Embryonic facial prominence (tissue), 1 donor: ENCODE data around the gene ANKLE1.
A peak's percentile ranks its signal among the peaks of the same experiment; 100 is the strongest.
"Not testable (repeated sequence)": the region's sequence is repeated elsewhere in the genome, so short reads cannot be mapped to it uniquely, and the experiment has no call there.

Source experiments
- DNase-seq: peaks from one replicate; pipeline ENCODE4 v3.0.0-alpha.2; 2016; ENCODE audit errors: extremely low spot score

Gene ANKLE1

DNA sequence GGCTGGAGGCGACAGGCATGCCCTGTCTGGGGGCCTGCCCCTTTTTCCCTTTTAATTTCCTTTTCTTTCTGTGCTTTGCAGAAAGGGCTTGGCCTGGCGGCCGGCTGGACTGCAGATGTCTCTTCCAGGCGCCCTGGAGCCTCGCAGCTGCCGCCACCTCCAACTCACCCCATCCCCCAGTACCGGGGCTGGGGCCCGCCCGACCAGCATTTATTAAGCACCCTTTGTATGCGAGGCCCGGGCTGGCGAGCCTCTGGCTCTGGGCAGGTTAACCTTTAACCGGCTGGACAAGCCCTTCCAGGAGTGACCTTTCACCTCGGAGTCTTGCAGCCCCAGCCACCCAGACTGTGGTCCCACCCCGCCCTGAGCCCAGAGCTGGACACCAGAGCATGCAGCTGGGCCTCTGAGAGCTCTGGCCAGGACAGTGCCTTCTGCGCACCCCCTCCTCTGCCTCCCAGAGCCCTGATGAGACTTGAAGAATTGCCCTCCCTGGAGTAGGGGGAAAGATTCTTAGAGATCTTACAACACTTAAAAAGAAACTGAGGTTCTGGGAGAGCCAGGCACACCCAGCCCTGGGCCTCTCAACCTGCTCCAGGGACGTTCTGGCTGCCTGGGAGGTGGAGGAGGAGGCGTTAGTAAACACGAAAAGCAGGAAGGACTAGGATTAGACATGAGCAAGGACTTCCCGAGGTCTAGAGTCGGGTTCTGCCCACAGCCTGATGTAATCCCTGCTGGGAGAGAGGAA, 34.8 kb upstream of the ANKLE1 start:
- DNase-seq, result no peak

DNA sequence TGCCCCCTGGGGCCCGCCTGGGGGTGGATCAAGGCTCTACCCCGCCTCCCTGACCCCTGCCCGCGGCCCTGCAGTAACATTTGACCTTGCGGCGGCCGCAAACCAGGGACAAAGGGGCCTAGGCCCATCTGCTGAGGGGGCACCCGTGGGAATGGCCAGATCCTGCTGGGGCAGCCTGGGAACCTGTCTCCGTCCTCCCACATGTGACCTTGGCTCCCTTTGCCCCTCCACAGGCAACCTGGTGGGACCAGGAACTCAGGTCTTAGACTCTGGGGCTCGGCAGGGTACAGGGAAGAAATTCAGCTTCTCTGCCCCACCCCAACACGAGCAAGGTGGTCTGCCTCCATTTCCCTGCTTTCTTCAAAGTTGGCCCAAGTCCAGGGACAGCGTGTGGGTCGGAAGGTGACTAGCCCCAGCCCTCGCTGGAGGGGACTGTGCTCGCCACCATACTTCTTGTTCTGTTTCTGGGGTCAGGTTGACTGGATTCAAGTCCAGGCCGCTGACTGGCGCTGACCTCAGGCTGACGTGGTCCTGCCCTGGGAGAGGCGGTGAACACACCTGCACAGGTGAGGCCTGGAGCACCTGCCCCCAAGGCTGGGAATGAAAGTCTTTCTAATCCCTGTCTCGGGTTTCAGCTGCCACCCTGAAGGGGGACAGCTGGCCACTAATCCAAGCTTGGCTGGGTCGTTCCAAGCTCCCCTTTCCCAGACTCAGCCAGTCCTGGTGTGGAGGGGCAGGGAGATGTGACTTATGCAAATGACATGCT, 33.5 kb upstream of the ANKLE1 start:
- DNase-seq, result no peak

DNA sequence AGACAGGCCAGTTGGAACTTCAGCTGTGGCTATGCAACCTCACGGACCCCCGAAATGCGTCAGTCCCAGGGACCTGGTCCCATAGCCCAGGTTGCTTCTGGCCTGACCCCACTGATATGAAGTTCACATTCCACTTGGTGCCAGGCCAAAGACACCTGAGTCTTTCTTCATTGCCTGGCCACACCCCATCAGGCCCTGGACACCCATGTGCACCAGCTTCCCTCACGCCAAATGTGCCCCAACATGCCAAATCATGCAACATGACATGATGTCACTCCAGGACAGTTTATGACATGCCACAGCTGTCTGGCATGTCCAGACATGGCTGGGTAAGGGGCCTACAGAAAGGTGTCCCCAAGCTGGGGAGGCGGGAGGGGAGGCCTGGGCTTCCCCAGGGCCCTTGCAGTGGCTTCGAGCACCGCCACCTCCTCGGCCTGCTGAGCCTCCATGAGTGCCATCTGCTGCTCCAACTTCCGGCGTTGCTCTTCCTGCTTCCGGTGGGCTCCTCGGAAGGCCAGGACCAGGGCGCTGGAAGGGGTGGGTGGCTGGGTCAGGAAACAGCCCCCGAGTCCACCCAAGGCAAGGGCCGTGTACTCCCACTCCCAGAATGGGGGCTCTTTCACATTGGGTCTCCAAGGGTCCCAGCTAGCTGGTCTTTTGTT, 31.7 kb upstream of the ANKLE1 start:
- DNase-seq, result no peak

DNA sequence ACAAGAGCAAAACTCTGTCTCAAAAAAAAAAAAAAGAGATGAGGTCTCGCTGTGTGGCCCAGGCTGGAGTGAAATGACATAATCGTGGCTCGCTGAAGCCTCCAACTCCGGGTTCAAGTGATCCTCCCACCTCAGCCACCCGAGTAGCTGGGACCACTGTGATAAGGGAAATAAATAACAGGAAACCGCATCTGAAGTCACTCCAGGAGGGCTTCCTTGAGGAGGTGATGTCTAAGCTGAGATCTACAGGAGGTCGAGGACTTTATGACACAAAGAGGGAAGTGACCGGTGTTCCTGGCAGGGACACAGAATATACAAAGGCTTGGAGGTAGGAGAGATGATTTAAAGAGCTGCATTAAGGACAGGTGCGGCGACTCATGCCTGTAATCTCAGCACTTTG, 27.1 kb upstream of the ANKLE1 start:
- no peak for DNase-seq

DNA sequence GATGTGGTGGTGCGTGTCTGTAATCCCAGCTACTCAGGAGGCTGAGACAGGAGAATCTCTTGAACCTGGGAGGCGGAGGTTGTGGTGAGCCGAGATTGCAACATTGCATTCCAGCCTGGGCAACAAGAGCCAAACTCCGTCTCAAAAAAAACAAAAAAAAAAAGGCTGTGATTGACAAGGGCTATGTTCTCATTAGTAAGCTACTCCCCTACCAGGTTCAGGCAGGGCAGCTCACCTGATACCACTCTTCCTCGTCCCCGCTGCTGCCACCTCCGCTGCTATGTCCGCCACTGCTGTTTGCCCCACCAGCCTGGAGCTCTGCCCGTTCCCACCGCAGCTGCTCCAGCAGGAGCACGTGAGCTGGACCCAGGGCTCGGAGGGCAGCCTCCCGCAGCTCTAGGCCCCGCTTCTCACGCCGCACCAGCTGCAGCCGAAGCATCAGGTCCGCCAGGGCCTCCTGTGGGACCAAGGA, 26.5 kb upstream of the ANKLE1 start:
- no peak for DNase-seq

DNA sequence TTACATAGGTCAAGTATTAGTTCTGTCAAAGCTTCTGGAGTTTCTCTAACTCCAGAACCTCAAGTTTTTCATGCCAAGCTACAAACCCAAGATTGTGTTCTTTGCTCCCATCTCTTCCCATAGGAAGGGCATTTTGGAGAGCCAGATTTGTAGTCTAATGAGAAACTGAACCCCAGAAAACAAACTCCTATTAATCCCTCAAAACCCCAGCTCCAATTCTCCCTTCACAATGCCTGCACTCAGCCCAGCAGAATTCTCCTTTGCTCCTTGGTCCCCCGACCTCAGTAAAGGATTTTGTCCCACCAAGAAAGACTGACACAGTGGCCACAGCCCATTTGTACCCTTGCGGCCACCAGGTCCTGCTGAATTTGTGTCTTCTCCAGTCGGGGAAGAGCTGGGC, 25.6 kb upstream of the ANKLE1 start:
- no peak for DNase-seq

DNA sequence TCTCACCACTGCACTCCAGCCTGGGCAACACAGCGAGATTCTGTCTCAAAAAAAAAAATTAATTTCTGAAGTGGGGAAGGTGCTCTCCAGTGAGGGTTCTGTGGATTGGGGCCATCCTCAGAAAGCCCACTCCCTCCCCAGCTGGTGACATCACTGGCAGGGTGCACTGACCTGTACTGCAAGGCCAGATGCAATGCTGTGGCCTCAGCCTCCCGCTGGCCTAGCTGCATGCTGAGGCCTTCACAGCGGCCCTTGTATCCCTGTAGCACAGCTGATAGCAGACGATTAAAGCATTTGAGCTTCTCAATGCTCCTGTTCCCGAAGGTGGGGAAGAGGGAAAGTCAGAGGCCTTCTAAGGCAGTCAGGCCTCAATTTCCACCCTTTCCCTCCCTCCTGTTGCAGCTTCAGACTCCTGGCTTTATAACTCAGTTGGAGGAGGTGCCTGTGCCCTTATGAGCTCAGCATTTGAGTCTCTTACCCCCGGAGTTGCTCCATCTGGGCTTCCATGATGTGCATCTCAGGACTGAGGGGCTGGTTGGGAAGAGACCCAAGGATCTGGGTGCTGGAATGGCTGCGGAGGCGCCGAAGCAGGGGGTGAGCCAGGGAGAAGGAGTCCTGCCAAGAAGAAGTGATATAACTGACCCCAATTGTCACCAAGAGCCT, 22.5 kb upstream of the ANKLE1 start:
- DNase-seq, result no peak

DNA sequence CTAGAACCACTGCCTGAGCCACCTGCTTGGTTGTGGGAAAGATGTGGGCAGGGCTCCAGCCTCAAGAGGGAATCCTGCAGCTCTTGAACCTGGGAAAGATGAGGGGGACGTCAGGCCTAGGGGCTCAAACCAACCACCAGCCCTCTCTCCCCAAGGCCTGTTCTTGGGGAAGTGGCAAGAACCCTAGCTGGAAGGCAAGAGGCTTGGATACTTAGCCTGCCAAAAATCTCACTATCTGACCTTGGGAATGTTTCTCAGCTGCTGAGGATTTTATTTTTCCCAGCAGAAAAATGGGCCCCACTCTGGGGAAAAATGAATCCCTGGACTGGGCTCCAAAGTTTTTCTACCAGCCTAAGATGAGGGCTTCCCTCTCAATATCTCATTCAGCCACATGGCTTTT, 21.8 kb upstream of the ANKLE1 start:
- DNase-seq, result no peak

DNA sequence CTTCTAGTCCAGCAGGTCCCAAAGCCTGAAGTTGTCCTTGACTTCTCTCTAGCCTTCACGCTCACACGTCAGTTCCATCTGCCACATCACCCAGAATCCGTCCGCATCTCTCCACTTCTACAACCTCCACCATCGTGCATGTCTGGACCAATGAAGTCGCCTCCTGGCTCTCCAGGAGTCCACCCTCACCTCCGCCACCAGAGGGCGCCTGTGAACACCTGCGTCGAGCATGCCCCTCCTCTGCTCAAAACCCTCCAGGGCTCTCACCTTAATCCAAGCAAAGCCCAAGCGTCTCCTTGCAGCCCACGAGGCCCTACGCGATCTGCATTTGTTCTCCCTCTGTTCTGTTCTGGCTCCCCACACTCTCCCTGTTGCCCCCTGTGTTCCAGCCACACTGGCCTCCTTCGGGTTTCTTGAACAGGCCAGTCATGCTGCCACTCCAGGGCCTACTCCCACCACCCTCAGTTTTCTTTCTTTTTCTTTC, 20.8 kb upstream of the ANKLE1 start:
- no peak for DNase-seq

DNA sequence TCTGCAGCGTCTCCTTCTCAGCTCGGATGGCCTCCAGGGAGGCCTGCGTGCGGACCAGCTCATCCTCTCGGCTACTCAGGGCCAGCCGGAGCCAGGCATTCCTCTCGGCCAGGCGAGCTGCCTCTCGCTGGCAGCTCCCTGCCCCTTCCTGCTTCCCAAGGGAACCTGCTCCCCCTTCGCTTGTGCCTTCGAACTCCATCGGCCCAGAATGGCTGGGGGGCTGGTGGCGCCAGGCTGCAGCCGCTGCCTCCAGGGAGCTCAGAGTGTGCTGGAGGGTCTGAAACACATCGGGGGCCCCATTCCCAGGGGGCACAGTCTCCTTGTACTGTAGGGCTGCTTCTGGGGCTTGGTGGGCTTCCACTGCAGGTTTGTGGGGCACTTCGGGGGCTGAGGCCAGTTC, 19.1 kb upstream of the ANKLE1 start:
- DNase-seq, result no peak

DNA sequence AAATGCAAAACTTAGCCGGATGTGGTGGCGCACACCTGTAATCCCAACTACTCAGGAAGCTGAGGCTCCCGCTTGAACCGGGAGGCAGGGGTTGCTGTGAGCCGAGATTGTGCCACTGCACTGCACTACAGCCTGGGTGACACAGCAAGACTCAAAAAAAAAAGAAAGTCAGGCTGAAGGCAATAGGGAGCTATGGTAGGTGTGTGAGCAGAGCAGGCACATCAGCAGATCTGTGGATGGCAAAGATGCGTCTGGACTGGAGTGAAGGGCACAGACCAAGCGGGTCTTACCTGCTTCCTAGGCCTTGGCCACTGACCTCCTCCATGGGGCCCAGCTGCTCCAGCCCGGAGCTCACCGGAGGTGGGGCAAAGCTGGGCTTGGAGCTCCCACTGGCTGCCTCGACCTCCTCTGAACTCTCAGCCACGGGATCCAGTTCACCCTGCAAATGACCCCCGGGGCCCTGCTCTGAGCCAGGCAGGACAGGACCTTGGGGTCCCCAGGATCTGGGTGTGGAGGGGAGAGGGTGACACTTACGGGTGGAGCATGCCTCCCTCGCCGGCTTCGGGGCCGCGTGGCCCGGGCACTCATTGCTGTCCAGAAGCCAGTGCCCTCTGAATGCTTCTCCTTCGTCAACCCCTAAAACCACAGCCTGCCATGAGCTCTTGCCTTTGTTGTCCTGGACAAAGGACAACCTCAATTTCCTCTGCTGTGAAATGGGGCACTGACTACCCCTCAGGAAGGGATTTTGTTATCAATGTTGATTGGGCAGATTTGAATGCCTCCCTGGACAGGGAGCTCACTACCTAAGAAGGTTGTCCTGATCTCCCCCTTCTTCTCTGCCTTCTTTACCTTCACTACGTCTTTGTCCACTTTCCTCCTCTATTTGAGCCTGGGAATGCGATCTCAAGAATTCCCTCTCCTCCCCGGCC, 17.7 kb upstream of the ANKLE1 start:
- no peak for DNase-seq

DNA sequence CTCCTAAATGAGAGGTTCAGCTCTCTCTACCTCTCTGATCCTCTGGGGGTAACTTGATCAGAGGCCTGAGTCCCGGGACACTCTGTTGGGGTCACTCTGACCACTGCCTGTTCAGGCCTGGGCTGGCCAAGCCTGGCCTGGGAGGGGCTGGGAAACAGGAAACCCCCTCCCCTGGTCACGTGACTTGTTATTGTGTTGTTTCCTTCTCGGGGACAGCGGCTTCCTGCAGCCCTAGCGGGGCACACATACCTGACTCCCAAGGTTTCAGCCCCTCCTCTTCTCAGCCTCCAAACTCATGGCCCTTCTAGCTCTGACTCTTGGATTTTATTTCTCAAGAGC, 17.1 kb upstream of the ANKLE1 start, which contains the start of gene USHBP1:
Gene USHBP1, minus strand, starts transcription at position 105 of the 339 bp plus-strand sequence. CDS start 446 bp downstream, outside the sequence.
- DNase-seq, result no peak

DNA sequence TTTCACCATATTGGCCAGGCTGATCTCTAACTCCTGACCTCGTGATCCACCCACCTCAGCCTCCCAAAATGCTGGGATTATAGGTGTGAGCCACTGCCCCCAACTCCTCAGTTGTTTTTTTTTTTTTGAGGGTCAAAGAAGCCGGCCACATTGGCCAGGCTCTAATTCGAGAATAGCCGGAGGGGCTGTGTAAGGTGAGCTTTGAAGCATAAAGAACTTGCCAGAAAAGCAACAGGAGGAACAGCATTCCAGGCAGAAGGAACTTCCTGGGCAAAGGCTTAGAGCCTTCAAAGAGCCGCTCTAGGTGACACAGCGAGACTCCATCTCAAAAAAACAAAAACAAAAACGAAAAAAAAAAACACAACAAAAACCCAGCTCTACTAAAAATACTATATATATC, 15.7 kb upstream of the ANKLE1 start:
- DNase-seq, result no peak

DNA sequence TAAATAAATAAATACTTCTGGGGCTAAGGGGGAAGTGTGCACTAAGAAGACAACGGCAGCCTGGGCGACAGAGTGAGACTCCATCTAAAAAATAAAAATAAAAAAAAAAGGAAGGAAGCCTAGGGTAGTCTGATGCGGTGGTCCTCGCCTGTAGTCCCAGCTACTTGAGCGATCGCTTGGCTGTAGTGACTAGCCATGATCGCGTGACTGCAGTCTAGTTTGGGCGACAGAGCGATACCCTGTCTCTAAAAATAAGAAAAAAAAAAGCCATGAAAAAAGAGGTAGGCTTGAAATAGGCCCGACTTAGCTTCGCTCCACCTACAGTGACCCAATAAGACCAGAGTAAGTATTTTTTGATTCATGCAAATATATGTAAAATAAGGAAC, 15.1 kb upstream of the ANKLE1 start:
- DNase-seq, result no peak

DNA sequence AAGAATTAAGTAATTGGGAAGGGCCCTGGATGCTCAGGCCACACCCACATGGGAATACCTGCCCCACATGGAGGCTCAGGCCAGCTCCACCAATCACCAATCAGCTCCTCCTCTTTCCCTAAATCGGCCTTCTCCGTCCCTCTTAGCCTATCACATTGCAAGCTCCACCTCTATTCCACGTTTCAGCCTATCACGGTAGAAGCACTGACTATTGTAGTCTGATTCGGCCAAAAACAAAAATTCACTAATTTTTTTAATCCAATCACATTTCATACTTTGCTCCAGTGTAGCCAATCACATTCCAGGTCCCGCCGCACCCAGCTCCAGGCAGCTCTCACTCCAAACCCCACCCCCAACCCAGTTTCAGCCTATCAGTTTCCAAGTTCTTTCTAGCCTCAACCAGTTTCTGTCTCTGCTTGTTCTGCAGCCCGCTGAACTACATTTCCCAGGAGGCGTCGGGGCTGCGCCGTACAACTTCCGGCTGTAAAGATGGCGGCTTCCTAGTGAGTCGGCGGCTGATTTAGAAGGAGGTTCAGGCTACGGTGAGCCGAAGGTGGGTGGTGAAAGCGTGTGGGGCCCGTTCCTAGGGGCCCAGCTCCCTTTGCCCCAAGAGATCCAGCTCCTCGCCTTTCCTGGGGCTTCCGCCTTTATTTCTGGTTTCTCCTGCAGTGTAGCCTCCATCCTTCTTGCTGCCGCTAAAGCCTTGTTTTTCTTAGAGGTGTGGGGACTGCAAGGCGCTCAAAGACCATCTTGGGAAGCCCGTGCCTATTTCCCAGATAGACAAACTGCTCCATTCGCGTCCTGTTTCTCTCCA, 14.5 kb upstream of the ANKLE1 start, which contains the start of gene BABAM1:
Gene BABAM1, plus strand, starts transcription at position 469 of the 814 bp plus-strand sequence. CDS start 1,364 bp downstream, outside the sequence.
- peak; percentile 96 for DNase-seq

DNA sequence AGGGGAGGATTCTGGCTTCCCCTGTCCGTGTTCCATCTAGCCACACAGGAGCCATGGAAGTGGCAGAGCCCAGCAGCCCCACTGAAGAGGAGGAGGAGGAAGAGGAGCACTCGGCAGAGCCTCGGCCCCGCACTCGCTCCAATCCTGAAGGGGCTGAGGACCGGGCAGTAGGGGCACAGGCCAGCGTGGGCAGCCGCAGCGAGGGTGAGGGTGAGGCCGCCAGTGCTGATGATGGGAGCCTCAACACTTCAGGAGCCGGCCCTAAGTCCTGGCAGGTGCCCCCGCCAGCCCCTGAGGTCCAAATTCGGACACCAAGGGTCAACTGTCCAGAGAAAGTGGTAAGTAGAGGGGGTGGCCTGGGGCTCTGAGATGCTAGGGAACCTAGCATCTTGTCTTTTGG, 12.9 kb upstream of the ANKLE1 start:
- DNase-seq, result no peak

DNA sequence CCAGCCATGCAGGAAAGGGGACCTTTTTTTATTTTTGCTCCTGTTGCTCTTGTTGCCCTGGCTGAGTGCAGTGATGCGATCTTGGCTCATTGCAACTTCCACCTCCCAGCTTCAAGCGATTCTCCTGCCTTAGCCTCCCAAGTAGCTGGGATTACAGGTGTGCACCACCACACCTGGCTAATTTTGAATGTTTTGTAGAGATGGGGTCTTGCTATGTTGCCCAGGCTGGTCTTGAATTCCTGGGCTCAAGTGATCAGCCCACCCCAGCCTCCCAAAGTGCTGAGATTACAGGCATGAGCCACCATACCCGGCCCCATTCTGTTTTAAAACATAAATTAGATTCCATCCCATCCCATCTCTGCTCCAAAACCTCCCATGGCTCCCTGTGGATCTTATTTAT, 6.8 kb upstream of the ANKLE1 start:
- not testable (repeated sequence) for DNase-seq

DNA sequence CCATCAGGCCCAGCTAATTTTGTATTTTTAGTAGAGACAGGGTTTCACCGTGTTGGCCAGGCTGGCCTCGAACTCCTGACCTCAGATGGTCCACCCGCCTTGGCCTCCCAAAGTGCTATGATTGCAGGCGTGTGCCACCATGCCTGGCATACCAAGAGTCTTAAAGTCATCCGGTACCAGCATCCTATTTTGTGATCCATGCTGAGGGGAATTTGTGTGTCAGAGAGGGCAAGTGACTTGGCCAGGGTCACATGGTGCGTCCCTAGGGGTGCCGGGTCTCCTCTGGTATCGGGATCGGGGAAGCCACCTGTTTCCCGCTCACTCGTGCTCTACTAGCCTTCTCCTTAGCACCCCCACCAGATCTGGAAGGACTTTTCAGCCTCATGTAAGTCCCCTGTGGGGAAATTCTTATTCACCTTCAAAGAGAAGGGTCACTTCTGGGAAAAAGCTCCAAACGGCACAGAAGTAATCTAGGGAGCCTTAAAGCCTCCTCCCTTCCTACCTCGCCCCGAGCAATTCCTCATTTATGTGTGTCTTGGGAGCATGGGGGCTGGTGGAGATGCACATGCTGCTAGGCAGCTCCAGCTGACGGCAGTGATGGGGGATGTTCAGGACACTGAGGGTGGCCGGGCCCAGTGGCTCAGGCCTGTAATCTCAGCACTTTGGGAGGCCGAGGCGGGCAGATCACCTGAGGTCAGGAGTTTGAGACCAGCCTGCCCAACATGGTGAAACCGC, 6.1 kb upstream of the ANKLE1 start:
- DNase-seq, result no peak

DNA sequence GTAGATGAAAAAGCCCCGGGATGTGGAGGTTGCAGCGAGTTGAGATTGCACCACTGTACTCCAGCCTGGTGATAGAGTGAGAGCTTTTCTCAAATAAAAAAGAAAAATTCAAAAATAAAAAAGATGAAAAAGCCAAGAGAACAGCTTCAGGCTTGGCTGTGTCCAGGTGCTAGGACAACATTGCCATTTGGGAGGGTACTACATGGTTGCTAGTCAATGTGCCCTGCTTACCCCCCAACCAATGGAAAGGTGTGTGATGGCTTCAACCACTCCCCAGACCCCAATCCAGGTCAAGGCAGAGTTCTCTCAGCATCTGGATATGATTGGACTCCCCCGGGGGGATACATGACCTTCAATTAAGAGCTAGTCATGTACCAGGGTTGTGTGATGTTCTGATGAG, 2.3 kb upstream of the ANKLE1 start:
- DNase-seq, result no peak
